NCI-H510A (cell line): ENCODE data around the gene TREH.
"Not testable (repeated sequence)": the region's sequence is repeated elsewhere in the genome, so short reads cannot be mapped to it uniquely, and the experiment has no call there.

Source experiments
- DNase-seq: peaks from one replicate; lab custom pipeline; 2025; lab: John Stamatoyannopoulos, UW

Gene TREH

GRCh38 chr11:118696673-118697226 lies 17.3 kb upstream of the TREH start:
- DNase-seq, result no peak

DNA sequence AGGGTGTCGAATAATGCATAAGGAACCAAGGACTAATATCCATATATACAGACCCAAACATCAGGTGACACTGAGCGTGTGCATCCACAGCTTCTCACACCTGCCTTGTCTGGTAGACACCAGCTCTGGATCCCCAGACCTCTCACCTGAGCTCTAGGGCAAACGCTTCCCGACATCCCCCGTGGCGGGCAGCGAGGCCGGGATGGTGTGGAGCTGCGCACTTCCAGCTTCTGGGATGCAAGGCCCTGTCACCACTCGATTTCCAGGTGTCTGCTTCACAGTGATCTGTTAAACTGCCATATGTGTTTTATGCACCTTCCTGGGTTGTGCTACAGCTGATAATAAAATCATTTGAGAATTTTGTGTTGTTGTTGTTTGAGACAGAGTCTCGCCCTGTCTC lies 15.3 kb upstream of the TREH start:
- no peak for DNase-seq

- no peak for DNase-seq
These were observed 14.7 kb upstream of the TREH start for GRCh38 chr11:118694185-118694584.

GRCh38 chr11:118691926-118692830 lies 12.7 kb upstream of the TREH start:
- no peak for DNase-seq

DNA sequence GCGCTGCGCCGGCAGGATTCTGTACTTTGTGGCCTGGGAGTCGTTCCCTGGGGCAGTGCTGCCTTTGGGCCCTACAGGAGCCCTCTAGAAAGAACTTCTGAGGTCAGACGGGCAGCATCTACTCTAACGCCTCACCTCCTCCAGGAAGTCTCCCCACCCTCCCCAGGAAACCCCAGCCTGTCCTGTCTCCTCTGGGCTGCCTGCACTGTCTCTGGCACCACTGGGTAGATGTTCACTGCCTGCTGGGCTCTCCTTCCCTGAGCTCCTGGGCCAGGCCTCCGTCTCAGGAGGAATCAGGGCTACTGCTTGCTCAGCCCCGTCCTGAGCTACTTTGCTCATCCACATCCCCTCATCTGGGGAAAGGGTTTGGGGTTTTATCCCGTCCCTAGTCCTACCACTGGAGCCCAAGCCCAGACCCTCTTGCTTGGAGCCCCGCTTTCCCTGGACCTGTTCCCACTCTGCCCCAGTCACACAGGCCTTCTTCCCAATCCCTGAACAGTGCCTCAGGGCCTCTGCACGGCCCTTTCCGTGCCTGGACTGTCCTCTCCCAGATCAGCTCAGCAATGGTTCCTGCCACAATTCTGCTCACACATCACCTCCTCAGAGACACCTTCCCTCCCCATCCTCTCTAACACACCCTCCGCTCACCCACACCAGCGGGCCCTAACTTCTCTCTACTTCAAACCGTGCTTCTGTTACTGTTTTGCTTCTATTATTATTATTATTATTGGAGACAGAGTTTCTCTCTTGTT lies 11.3 kb upstream of the TREH start:
- no peak for DNase-seq

- DNase-seq, result peak; percentile 92
These were observed 10.6 kb upstream of the TREH start for GRCh38 chr11:118689852-118690552.

GRCh38 chr11:118689503-118689851 lies 10.0 kb upstream of the TREH start:
- no peak for DNase-seq

DNA sequence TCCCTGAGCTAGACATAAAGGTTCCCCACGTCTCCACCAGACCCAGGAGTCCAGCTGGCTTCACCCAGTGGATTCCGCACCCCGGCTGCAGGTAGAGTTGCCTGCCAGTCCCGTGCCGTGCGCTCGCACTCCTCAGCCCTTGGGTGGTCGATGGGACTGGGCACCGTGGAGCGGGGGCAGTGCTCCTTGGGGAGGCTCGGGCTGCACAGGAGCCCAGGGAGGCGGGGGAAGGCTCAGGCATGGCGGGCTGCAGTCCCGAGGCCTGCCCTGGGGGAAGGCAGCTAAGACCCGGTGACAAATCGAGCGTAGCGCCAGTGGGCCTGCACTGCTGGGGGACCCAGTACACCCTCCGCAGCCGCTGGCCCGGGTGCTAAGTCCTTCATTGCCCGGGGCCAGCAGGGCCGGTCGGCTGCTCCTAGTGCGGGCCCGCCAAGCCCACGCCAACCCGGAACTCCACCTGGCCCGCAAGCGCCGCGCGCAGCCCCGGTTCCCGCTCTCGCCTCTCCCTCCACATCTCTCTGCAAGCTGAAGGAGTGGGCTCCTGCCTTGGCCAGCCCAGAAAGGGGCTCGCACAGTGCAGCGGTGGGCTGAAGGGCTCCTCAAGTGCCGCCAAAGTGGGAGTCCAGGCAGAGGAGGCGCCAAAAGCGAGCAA lies 9.5 kb upstream of the TREH start:
- DNase-seq, result no peak

DNA sequence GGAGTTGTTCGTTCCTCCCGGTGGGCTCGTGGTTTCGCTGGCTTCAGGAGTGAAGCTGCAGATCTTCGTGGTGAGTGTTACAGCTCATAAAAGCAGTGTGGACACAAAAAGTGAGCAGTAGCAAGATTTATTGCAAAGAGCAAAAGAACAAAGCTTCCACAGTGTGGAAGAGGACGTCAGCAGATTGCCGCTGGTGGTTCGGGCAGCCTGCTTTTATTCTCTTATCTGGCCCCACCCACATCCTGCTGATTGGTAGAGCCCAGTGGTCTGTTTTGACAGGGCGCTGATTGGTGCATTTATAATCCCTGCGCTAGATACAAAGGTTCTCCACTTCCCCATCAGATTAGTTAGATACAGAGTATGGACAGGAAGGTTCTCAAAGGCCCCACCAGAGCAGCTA lies 8.9 kb upstream of the TREH start:
- DNase-seq, result not testable (repeated sequence)

GRCh38 chr11:118687906-118688305 lies 8.5 kb upstream of the TREH start:
- no peak for DNase-seq

GRCh38 chr11:118684187-118684586 lies 4.7 kb upstream of the TREH start:
- DNase-seq, result no peak

GRCh38 chr11:118682939-118683338 lies 3.5 kb upstream of the TREH start:
- DNase-seq, result not testable (repeated sequence)

DNA sequence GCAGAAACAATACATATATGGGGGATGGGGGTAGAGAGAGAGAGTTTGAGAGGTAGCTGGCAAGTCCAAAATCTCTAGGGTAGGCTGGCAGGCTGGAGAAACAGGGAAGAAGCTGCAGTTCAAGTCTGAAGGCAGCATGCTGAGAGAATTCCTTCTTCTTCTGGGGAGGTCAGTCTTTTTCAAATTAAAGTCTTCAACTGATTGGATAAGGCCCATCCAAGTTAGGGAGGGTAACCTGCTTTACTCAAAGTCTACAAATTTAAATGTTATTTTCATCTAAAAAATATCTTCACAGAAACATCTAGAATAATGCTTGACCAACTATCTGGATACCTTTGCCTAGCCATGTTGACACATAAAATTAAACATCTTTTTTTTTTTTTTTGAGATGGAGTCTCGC lies 2.9 kb upstream of the TREH start:
- DNase-seq, result no peak

- not testable (repeated sequence) for DNase-seq
These were observed 542 bp downstream of the TREH start for GRCh38 chr11:118678908-118679307.

- DNase-seq, result no peak
These were observed 1.5 kb downstream of the TREH start for GRCh38 chr11:118677977-118678376.

- DNase-seq, result no peak
These were observed 5.4 kb downstream of the TREH start for GRCh38 chr11:118674082-118674435.

- DNase-seq, result no peak
These were observed 5.9 kb downstream of the TREH start for GRCh38 chr11:118673361-118674081.

DNA sequence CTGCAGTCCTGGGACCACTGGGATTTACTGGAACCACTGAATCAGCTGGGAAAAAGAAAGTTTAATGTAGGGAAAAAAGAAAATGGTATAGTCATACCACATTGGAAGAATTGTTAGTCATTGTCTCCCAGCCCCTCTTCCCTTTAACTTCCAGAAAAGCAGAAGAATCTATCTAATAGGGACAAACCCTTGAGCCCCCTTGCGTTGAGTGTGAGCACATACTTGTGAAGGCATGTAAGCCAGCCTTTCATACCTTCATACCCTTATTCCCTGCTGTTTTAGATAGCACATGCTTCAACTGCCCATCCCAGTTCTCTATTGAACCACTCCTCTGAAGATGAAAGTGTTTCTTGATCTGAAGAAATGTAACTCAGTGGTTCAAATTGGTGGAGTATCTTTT lies 6.6 kb downstream of the TREH start:
- no peak for DNase-seq

DNA sequence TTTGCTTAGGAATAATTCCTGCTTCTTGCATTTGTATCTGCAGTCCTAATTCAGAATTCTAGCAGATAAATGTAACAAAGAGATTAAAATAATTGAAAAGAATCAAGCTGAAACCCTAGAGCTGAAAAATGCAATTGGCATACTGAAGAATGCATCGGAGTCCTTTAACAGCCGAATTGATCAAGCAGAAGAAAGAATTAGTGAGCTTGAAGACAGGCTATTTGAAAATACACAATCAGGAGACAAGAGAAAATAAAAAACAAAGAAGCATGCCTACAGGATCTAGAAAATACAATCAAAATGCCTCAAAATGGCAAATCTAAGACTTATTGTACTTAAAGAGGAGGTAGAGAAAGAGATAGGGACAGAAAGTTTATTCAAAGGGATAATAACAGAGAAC lies 8.2 kb downstream of the TREH start:
- no peak for DNase-seq

- no peak for DNase-seq
These were observed 9.4 kb downstream of the TREH start for GRCh38 chr11:118670063-118670462.

- DNase-seq, result no peak
These were observed 13.1 kb downstream of the TREH start for GRCh38 chr11:118666371-118666770.
